K562 (cell line): Measurements from ENCODE around the gene CASKIN1.

Source experiments
- CTCF ChIP-seq, 3 experiments: IDR thresholded peaks in 2 of 3; conservative IDR thresholded peaks in 1 of 3; 2 replicates each; pipeline ENCODE4 v1.5.1; 2011 to 2012; ENCODE audit warnings: low read length in 3 of 3, mild to moderate bottlenecking in 3 of 3, control low read depth in 2 of 3, improper control_type of control experiment in 1 of 3, inconsistent platforms in 1 of 3, low read depth in 1 of 3, mixed read lengths in 1 of 3, moderate library complexity in 1 of 3; ENCODE audit not compliant: insufficient read depth in 2 of 3
- GABPB1 ChIP-seq: sonication (generic); formaldehyde crosslinking; IDR thresholded peaks from 2 replicates; pipeline ENCODE4 v1.8.0; 2022; ENCODE audit warnings: mild to moderate bottlenecking, missing genetic modification reagents
- NFIX ChIP-seq: fragments of 250-450 bp; sonication (Bioruptor Pico); IDR thresholded peaks from 2 replicates; pipeline ENCODE4 v1.4.0; 2020; ENCODE audit warnings: low read depth, mild to moderate bottlenecking, moderate library complexity
- PREB ChIP-seq: sonication (generic); formaldehyde crosslinking; IDR thresholded peaks from 2 replicates; pipeline ENCODE4 v1.8.1; 2023; ENCODE audit warnings: mild to moderate bottlenecking, missing genetic modification reagents
- RFX5 ChIP-seq: IDR thresholded peaks from 2 replicates; pipeline ENCODE4 v1.6.1; 2011; ENCODE audit warnings: low read depth, mild to moderate bottlenecking, improper control_type of control experiment, low read length
- TCF7 ChIP-seq: sonication (generic); IDR thresholded peaks from 2 replicates; pipeline ENCODE4 v1.6.1; 2016; ENCODE audit warnings: antibody characterized with exemption, borderline replicate concordance
- ZNF384 ChIP-seq: IDR thresholded peaks from 2 replicates; pipeline ENCODE4 v1.6.1; 2012; ENCODE audit warnings: low read depth, low read length, improper control_type of control experiment

- TF ChIP-seq RFX5 (no peak), CTCF (IDR thresholded peaks at IDR 0.05 in 2 of 3, conservative IDR thresholded peaks at IDR 0.05 in 1 of 3; ENCODE audit: insufficient read depth in 2 of 3, low read depth in 1 of 3, low read length in 3 of 3) (no peak), PREB (CRISPR knock-in tag) (no peak), ZNF384 (no peak), GABPB1 (CRISPR knock-in tag) (no peak), TCF7 (no peak), NFIX (CRISPR knock-in tag) (no peak)
Measured at GRCh38 chr16:2230376-2230775, 34.0 kb upstream of the CASKIN1 start.
